CD4-positive, alpha-beta T cell treated with Interleukin-10 for 1 hour (primary cell): ENCODE data around the gene PHF3.

Source experiments
- DNase-seq: peaks from one replicate; pipeline ENCODE4 v3.0.0-alpha.2; 2020

The PHF3 gene, protein sequence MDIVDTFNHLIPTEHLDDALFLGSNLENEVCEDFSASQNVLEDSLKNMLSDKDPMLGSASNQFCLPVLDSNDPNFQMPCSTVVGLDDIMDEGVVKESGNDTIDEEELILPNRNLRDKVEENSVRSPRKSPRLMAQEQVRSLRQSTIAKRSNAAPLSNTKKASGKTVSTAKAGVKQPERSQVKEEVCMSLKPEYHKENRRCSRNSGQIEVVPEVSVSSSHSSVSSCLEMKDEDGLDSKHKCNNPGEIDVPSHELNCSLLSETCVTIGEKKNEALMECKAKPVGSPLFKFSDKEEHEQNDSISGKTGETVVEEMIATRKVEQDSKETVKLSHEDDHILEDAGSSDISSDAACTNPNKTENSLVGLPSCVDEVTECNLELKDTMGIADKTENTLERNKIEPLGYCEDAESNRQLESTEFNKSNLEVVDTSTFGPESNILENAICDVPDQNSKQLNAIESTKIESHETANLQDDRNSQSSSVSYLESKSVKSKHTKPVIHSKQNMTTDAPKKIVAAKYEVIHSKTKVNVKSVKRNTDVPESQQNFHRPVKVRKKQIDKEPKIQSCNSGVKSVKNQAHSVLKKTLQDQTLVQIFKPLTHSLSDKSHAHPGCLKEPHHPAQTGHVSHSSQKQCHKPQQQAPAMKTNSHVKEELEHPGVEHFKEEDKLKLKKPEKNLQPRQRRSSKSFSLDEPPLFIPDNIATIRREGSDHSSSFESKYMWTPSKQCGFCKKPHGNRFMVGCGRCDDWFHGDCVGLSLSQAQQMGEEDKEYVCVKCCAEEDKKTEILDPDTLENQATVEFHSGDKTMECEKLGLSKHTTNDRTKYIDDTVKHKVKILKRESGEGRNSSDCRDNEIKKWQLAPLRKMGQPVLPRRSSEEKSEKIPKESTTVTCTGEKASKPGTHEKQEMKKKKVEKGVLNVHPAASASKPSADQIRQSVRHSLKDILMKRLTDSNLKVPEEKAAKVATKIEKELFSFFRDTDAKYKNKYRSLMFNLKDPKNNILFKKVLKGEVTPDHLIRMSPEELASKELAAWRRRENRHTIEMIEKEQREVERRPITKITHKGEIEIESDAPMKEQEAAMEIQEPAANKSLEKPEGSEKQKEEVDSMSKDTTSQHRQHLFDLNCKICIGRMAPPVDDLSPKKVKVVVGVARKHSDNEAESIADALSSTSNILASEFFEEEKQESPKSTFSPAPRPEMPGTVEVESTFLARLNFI (N-terminal part only)

DNA sequence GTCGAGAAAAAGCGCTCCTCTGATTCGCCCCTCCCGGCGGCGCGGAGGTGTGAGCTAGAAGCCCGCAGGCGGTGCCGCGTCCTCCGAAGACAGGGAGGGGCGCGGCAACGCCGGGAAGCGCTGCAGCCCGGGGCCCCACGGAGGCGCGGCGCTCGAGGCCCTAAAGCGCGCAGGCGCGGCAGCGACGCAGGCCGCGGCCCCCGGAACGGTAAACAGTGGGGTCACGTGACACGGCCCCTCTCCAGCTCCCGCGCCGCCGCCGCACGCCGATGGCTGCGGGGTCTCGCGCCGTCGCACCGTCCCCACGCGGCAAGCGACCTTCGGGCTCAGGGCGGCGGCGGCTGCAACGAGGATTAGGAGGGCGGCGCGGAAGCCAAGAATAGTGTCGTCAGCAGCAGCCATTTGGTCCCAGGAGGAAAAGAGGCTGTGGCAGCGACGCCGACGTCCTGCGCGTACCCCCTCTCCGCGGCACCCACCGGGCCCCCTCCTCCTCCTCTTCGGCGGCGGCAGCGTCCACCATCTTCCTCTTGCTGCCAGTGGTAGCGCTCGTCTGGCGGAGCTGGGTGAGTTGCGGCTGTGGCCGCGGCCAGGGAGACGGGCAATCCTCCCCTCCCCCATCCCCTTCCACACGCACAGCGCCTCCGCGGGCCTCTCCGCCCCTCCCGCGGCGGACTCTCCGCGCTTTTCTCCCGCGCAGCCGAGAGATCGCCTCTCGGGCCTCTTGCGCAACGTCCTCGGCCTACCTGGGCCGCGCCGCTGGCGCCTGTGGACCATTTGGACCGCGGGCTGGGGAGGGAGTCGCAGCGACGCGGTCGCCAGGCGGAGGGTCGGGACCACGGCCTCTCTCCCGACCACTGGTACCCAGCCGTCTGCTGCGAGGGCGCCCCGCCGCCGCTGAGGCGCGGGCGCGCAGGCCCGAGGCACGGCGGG, at the start of gene PHF3:
TSS of gene PHF3 (plus strand) at position 215 of the 930 bp plus-strand sequence. CDS start 10,750 bp downstream, outside the sequence.
- peak; percentile 92 for DNase-seq

DNA sequence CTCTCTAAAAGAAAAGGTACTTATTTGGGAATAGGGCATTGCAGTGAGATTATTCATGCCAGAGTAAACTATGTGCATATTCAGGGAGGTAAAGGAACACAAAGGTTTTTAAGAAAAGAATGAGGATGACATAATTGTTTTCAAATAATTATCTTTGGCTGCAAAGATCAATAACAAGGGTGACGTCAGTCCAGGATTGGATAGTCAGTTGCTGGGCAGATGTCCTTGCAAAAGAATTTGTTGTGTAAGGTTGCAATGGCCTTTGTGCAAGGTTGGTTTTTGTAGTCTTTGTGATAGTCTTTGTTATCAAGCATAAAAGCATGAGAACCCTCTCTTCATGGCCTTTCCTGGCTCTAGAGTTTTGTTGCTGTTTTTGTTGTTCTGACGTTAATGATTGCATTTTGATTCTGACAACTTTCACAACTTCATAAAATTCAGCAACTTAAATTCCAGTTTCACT, 45.6 kb upstream of the PHF3 start:
- DNase-seq, result no peak

DNA sequence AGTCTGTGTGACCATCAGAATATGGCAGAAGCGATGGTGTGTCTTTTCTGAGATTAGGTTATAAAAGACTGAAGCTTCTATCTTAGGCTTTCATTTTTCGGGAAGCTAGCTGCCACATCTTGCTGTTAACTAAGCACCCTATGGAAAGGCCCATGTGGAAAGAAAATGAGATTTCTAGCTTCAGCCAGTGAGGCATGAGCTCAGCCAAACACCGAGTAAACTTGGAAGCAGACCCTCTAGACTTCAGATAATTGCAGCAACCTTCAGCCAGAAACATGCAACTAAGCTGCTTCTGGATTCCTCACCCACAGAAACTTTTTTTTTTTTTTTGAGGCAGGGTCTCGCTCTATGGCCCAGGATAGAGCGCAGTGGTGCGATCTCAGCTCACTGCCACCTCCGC, 42.7 kb upstream of the PHF3 start:
- DNase-seq, result no peak

DNA sequence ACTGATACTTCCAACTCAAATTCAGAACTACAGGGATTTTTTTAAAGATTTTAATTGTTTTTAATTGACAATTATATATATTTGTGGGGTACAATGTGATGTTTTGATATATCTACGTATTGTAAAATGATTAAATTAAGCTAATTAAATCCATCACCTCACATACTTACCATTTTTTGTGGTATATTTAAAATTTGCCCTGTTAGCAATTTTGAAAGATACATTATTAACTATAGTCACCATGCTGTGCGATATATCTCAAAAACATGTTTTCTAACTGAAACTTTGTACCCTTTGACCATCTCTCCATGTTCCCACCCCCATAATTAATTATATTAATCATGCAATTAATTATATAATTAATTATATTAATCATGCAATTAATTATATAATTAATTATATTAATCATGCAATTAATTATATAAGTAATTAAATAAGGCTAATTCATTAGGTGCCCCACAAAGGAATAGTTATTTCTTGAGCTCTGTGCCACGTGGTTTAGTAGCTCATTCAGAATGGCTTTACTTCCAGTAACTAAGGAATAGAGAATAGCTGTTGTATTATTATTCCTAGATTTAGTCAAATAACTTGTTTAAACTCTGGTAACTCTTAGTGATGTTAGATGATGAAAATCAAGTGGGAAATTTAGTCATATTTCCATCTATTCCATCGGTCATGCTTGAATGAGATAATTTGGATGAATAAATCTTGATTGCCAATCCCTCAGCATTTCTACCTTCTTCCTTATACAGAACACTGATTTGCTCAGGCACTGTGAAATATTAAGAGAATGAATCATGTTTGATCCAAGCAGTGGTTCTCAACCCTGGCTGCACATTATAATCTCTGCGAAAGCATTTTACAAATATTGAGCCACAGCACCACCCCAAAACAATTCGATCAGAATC, 38.2 kb upstream of the PHF3 start:
- DNase-seq, result no peak

DNA sequence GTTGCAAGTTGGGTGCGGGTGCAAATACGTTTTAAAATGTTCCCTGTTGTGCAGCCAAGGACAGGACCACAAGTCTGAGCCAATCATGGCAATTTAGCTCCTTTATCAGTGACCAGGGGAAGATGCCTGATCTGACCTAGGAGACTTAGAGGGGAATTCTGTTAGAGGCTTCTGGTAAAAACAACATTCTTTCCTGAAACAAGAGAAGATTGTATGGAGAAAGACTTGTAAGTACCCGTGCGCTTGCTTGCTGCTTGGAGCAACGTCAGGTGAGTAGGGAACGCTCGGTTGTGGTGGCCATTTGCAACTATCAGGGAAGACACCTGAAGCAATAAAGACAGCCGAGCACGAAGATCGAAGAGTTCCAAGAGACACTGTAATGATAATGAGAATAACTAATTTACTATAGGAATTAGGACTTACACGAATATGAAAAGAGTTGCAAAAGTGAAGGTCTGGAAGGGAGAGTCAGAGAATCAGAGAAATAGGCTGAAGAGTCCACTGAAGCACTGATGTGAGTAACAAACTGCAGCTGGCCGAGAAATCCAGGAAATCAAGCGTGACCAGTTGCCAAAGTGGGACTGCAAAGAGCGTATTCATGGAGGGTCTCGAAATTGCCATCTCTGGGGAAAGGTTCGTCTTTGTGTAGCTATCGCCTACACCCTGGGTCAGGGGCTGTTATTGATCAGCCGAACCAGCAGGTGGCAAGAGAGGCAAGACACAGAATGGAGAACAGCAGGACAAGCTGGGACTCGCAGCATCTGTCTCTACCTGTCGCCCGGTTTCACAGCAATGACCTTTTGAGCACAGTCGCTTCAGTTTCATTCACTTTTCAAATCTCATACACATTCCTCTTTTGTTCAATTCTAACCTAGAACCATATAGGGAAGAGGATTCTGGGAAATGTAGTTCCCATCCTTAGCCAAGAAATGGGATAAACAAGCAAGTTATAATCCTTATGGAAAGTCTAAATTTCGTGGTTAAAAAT, 37.3 kb upstream of the PHF3 start:
- DNase-seq, result peak; percentile 86

DNA sequence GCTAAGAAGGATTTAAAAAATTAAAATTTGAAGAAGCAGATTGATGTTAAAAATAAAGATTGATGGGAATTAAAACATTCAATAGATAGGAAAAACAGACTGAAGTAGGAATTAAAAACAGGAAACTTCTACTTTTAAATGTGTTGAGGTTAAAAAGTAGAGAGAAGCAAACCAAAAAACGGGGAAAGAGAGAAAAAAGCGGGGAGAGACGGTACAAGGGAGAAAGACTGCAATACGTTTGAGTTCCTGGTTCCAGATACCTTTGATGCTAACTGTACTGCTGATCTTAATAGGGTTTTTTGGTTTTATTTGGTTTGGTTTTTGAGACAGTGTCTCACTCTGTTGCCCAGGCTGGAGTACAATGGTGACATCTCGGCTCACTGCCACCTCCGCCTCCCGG, 36.4 kb upstream of the PHF3 start:
- DNase-seq, result no peak

DNA sequence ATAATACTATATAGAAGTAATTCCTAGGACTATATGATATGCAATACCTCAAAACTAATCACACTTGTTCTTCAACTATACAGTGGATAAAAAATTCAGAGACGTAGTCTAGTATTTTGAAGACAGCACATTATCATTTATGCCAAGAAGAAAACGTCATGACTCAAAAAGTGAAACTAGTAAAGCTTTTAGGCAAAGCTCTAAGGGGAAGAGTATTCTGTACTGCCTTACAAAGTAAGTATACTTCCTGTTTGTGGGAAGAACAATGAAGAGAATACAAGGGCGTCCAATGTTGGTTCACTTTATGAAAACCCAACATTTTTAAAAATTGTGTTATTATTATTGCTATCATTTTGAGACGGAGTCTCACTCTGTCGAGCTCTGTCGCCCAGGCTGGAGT, 35.5 kb upstream of the PHF3 start:
- no peak for DNase-seq

DNA sequence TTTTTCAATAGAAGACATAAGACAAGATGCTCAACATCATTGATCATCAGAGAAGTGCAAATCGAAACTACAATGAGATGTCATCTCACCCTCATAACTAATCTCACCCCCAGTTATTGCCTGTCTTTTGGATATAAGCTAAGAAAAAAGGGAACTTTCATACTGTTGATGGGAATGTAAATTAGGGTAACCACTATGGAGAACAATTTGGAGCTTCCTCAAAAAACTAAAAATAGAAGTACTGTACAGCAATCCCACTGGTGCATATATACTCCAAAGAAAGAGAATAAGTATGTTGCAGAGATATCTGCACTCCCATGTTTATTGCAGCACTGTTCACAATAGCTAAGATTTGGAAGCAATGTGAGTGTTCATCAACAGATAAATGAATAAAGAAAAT, 26.4 kb upstream of the PHF3 start:
- DNase-seq, result no peak

DNA sequence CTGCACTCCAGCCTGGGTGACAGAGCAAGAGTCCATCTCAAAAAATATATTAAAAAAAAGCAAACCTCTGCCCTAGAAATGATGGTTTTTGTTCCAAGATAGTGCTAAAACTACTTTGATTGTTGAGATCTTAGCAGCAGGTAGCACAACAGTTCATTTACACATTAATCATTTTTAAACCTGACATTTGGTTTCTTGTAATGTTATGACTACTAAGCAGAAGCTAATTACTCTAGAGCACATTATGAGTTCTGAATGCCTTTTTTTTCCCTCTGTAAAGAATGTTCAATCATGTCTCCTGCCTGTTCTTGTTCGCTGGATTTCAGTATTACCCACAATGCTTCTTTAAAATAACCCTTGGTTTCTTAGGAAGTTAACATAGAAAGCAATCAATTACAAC, 24.7 kb upstream of the PHF3 start:
- no peak for DNase-seq

DNA sequence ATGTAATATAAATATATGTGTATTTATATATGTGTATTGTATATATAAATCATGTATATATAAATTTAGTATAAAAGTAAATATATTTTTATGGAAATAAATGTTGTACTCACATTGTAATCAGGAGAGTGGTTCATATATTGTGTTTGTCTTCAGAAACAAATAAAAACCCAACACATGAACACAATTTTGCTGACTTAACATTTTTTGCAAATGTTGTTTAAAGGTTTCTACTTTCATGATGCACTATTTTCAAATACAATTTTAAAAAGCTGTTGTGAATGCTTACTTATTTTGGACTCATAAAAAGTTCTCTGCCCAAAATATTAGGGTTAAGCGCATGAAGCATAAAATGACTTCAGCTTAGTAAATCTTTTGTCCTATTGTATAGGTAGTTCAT, 24.0 kb upstream of the PHF3 start:
- no peak for DNase-seq

DNA sequence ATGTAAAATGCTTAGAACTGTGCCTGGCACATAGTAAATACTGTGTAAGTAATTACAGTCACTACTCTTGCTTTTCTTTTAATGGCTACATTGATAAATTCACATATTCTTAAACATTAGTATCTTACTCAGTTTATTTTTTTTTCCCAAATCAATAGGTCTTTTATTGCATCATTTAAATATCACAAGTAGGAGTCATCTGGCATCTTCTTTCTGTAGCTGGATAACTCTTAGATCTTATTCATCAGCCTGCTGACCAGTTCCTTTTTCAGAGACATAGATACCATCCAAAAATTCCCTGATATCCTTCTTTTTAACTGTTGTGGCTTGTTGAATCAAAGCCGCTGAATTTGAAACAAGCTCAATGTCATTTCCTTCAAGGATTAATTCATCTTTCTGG, 20.0 kb upstream of the PHF3 start:
- no peak for DNase-seq

DNA sequence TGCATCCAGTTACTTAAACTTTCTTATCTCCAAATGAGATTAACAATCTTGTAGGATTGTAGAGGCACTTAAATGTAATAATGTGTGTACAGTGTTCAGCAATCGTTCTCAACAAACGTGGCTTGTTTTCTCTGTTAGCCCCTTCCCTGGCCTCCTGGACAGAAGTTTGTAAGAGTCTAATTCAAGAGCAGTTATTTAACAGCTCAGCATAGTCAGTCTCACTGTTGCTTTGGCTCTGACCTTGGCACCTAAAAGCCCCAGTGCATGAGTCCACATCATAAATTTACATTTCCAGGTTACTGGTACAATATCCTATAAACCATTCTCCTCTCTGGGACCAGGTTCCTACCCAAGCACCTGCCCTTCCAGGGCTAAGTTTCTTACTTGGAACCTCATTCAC, 11.5 kb upstream of the PHF3 start:
- DNase-seq, result no peak

DNA sequence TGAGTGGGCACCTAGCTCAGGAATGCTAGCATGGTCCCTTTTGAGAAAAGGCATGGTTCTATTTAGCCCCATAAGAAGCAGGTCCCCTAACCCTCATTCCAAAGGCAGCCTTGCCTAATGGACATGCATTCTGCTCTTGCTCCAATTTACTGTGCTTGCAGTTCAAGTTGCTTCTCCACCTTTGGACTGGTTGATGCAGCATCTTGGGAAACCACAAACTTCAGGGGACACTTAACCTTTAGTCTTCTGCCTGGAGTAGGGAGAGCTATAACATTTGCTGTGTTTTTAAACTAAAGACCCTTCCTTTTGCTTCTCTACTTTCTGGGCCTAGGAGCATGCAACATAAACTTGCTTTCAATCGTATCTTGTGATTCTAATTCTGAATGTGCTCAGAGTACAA, 5.1 kb upstream of the PHF3 start:
- no peak for DNase-seq

DNA sequence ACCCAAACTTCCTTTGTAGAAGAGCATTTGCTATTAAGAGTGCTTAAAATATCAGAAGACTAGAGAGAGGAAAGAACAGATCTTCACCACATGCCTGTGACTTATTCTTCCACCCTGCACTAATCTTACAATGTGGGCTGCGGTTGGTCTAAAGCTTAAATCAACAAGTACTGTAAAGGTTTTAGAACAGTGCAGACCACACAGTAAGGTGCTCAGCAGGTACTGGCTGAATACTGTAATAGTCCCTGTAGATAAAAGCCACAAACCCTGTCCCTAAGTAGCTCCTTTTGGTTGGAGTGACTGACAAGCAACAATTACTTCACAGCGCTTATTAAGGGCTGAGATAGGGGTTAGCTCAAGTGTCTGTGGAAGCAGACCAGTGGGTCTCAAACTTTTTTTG, 972 bp upstream of the PHF3 start:
- DNase-seq, result no peak

DNA sequence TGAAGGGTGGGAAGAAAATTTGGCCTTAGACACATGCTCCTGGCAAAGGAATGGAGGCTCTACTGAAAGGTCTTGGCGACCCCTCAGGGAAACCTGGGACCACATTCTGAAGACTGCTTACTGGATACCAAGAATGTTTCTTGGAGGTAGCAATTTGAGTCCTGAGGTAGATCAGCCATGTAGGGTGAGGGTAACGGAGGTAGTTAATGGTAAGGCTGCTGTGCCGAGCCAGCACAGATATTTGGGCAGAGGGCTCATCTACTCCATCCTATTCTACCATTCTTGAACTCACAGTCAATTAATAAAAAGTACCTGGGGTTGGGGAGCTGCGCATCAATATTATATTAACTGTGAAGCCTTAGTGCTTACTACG, 401 bp upstream of the PHF3 start:
- no peak for DNase-seq

DNA sequence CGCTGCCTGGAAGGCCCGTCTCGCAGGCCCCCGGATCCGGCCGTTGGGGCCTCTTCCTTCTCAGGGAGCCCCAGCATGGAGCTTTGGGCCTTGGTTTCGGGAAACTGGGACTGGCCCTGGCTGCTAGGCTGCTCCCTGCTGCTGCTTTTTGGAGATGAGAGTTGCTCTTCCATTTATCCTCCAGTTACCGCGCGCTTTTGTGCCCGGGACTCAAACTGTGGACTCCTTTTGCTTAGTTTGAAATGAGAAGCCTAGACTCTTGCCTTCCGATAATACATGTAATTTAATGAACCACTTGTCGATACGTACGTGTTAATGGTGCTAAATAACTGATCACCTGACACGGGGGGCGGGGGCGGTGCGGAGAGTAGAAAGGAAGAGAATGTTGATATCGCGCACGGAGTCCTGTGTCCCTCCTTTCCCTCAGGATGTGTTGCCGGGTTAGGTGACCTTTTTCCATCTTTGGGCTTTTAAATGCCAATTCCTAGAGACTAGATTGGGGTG, 968 bp downstream of the PHF3 start:
- DNase-seq, result peak; percentile 56

DNA sequence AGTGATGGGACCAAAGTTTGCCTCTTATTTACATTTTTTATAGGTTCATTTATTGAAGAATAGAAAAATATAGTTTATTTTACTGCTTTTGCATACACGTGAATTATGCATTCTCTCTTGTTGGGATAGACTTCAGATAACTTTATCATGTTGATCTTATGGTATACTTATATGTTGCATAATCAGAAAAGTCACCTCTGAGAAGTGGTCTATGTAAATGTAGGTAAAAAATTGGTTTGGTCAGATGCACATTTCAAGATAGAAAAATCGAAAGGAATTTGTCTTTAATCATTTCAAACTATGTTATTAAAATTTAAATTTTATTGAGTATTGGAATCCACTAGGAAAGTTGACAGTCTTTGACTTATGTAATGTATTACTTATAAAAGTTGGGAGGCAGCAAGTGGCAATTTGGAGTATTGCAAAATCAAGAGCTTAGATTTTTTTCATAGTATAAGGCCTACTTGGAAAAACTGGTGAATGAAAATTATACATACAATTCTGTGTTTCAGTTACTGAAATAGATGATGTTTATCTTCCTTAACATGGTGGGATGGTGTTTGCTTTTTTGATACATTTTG, 2.4 kb downstream of the PHF3 start:
- DNase-seq, result no peak

DNA sequence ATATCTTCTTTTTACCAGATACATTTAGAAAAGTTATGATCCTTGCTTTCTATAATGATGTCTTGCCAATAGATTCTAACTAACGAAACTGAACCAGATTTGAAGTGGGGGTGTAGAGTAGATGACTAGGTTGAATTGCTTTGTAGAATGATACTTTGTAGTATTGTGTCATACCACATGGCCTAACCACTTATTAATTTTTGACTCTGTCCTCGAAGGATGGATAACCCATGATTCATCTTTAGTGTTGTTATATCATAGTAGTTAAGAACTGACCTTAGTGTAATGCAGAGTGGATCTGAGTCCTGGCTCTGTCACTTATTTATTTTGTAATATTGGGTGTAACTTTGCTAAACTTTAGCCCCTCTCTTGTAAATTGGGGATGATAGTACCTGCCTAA, 4.5 kb downstream of the PHF3 start:
- no peak for DNase-seq

DNA sequence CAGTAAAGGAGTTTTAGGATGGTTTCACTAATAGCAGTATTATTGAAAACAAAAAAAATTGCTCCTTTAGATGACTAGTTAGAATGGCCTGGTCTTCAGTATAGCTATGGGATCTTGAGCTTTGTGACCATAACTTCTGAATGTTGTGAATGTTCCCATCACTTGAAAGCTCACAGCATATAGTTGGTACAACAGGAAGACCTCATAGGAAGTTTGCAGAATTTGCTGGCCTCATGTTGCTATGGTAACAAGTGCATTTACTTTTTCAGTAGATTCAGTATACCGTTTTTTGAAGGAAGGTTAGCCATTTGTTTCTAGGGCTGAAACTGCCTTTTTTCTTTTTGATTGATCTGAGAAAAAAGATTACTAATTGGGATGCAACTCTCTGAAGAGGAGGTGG, 8.3 kb downstream of the PHF3 start:
- DNase-seq, result peak; percentile 59
